DOHH2 (cell line): Measurements from ENCODE around the gene GTF3C2.

Experiments used
- H3F3A ChIP-seq: fragments of 200-600 bp; sonication (generic), shearing (Covaris generic); 2 replicates; pipeline ENCODE4 v1.6.0; 2016; ENCODE audit warnings: antibody characterized with exemption, mild to moderate bottlenecking; ENCODE audit not compliant: control insufficient read depth, insufficient read depth
- H3K27ac ChIP-seq: fragments of 200-600 bp; sonication (generic); 2 replicates; pipeline ENCODE4 v1.5.1; 2014; ENCODE audit warnings: low read depth, mild to moderate bottlenecking, low read length, moderate library complexity
- H3K27me3 ChIP-seq: fragments of 200-600 bp; sonication (generic); 2 replicates; pipeline ENCODE4 v1.6.1; 2014; ENCODE audit warnings: mild to moderate bottlenecking, low read length, mixed read lengths; ENCODE audit not compliant: control insufficient read depth
- H3K36me3 ChIP-seq: fragments of 200-600 bp; sonication (generic); 2 replicates; pipeline ENCODE4 v1.6.1; 2014; ENCODE audit warnings: mild to moderate bottlenecking, low read length, moderate library complexity, mixed read lengths; ENCODE audit not compliant: control insufficient read depth
- H3K4me1 ChIP-seq: fragments of 200-600 bp; sonication (generic); 2 replicates; pipeline ENCODE4 v1.6.1; 2014; ENCODE audit warnings: mild to moderate bottlenecking, low read length, mixed read lengths; ENCODE audit not compliant: control insufficient read depth
- H3K4me2 ChIP-seq: fragments of 200-600 bp; sonication (generic); 2 replicates; pipeline ENCODE4 v1.6.0; 2014; ENCODE audit warnings: mild to moderate bottlenecking, low read length, moderate library complexity
- H3K4me3 ChIP-seq: fragments of 200-600 bp; sonication (generic); 2 replicates; pipeline ENCODE4 v1.5.1; 2014; ENCODE audit warnings: mild to moderate bottlenecking, low read length, mixed read lengths
- H3K79me2 ChIP-seq: fragments of 200-600 bp; sonication (generic); 2 replicates; pipeline ENCODE4 v1.6.1; 2014; ENCODE audit warnings: mild to moderate bottlenecking, low read length, mixed read lengths; ENCODE audit not compliant: control insufficient read depth
- H3K9me2 ChIP-seq: fragments of 200-600 bp; sonication (generic); replicated peaks from 2 replicates; pipeline ENCODE4 v1.6.1; 2014; ENCODE audit warnings: mild to moderate bottlenecking, low read length, mixed read lengths; ENCODE audit not compliant: control insufficient read depth
- H3K9me3 ChIP-seq: fragments of 200-600 bp; sonication (generic); 2 replicates; pipeline ENCODE4 v1.6.1; 2014; ENCODE audit warnings: antibody characterized with exemption, low read length, mixed read lengths; ENCODE audit not compliant: control insufficient read depth, insufficient read depth
- H4K20me1 ChIP-seq: fragments of 200-600 bp; sonication (generic); 2 replicates; pipeline ENCODE4 v1.6.0; 2014; ENCODE audit warnings: low read depth, mild to moderate bottlenecking, antibody characterized with exemption, low read length, moderate library complexity; ENCODE audit not compliant: control insufficient read depth, insufficient read depth
- EZH2phosphoT487 ChIP-seq: fragments of 200-600 bp; sonication (generic); IDR thresholded peaks from 2 replicates; pipeline ENCODE4 v1.6.1; 2017; ENCODE audit warnings: borderline replicate concordance, mild to moderate bottlenecking, antibody characterized with exemption, low read length, moderate library complexity, mixed read lengths
- TF ChIP-seq, protein P1 (sequence below): fragments of 200-600 bp; sonication (generic); IDR thresholded peaks from one replicate; pipeline ENCODE4 v1.5.1; 2014; ENCODE audit warnings: antibody characterized with exemption, mild to moderate bottlenecking, low read depth, low read length; ENCODE audit not compliant: poor library complexity, severe bottlenecking

GTF3C2 gene

DNA sequence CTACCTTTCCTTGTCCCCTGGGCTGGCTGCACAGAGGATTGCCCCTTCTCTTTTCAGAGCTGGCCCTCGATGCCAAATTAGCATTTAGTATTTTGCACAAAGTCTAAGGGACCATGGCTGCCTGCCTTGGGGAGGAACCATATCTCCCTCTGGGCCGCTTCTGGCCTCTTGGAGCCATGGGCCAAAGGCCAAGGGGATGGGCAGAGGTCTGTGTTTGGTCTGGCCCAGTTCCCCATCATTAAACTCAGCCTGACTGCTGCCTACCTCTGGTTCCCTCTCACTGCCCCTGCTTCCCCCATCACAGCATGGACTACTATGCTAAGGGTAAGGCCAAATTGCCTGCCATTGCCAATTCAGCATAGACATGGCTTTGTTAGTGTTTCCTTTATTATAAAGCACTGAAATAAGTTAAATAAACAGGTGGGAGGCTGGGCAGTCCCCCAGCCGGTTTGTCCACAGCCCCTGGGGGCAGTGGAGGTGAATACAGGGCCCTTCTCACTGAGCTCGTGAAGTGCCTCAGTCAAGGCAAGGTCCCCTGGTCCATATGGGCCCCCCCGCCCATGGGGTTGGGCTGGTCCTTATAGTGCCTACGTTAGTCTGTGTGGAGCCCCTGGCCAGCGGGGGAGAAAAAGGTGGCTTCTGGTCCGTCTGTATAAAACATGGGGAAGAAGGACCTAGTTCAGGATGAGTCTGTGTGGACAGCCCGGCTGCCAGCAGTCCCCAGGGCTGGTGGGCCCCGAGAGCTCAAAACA, 20.5 kb upstream of the GTF3C2 start:
- Histone ChIP-seq H3K9me3 (no peaks in the 10 kb centered on the region), H3F3A (peaks cover 17% of the 10 kb centered on the region), H4K20me1 (no peaks in the 10 kb centered on the region), H3K79me2 (peaks cover 28% of the 10 kb centered on the region), H3K36me3 (peaks cover 90% of the 10 kb centered on the region), H3K9me2 (no peaks in the 10 kb centered on the region), H3K4me3 (no peak overlapping the region), H3K27me3 (no peaks in the 10 kb centered on the region), H3K27ac (no peak overlapping the region), H3K4me2 (no peak overlapping the region), H3K4me1 (peaks cover 34% of the 10 kb centered on the region)
- TF ChIP-seq EZH2phosphoT487, result no peak
- TF ChIP-seq, protein P1, sequence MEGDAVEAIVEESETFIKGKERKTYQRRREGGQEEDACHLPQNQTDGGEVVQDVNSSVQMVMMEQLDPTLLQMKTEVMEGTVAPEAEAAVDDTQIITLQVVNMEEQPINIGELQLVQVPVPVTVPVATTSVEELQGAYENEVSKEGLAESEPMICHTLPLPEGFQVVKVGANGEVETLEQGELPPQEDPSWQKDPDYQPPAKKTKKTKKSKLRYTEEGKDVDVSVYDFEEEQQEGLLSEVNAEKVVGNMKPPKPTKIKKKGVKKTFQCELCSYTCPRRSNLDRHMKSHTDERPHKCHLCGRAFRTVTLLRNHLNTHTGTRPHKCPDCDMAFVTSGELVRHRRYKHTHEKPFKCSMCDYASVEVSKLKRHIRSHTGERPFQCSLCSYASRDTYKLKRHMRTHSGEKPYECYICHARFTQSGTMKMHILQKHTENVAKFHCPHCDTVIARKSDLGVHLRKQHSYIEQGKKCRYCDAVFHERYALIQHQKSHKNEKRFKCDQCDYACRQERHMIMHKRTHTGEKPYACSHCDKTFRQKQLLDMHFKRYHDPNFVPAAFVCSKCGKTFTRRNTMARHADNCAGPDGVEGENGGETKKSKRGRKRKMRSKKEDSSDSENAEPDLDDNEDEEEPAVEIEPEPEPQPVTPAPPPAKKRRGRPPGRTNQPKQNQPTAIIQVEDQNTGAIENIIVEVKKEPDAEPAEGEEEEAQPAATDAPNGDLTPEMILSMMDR, result no peak

DNA sequence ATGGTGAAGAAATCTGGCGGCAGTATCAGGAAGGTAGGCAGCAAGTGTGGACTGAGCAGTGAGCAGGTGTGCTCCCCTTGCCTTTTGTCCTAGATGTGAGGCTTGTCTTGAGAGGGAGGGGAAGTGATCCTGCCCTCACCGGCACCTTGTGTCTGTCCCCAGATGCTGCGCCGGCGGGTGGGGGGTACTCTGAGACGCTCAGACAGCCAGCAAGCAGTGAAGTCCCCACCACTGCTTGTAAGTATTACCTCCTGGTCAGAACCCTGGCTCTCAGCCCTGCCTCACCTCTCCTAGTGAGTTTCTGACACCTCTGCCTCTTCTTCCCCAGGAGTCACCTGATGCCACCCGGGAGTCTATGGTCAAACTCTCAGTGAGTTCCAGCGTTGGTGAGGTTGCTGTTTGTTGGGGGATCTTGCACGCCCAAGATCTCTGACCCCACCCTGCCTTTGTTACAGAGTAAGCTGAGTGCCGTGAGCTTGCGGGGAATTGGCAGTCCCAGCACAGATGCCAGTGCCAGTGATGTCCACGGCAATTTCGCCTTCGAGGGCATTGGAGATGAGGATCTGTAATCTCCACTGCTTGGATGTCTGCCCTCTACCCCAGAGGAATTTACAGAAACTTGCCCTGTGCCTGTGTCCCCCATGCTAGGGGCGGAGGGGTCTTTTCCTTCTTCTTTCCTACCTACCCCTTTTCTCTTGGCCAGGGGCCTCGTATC, 19.7 kb upstream of the GTF3C2 start:
- H3K4me3 ChIP-seq, result no peak overlapping the region
- H3K4me1 ChIP-seq, result peaks cover 38% of the 10 kb centered on the region
- peaks cover 4% of the 10 kb centered on the region; the same call in 1 of the 2 replicates for H4K20me1 ChIP-seq
- H3F3A ChIP-seq, result peaks cover 10% of the 10 kb centered on the region; the same call in 1 of the 2 replicates
- H3K79me2 ChIP-seq, result peaks cover 35% of the 10 kb centered on the region
- TF ChIP-seq, protein P1, result no peak
- no peak for TF ChIP-seq EZH2phosphoT487
- H3K27me3 ChIP-seq, result no peaks in the 10 kb centered on the region
- H3K9me3 ChIP-seq, result no peaks in the 10 kb centered on the region
- H3K27ac ChIP-seq, result no peak overlapping the region
- peaks cover 90% of the 10 kb centered on the region for H3K36me3 ChIP-seq
- no peak overlapping the region for H3K4me2 ChIP-seq
- H3K9me2 ChIP-seq, result no peaks in the 10 kb centered on the region

DNA sequence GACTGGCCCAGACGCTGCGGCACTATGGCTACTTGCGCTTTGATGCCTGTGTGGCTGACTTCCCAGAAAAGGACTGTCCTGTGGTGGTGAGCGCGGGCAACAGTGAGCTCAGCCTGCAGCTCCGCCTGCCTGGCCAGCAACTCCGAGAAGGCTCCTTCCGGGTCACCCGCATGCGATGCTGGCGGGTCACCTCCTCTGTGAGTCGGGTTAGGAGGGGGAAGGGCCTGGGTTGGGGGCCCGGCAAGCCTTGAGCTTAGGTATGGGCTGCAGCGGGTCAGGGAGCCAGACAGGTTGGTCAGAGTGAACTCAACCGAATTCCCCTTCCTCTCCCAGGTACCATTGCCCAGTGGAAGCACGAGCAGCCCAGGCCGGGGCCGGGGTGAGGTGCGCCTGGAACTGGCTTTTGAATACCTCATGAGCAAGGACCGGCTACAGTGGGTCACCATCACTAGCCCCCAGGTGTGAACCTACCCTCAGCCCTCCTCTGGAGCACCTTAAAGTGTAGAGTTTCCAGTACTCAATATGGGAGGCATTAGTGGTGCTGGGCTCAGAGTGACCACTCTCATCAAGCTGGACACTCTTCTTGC, 19.0 kb upstream of the GTF3C2 start:
- H3K9me3 ChIP-seq, result no peaks in the 10 kb centered on the region
- H3K36me3 ChIP-seq, result peaks cover 91% of the 10 kb centered on the region
- TF ChIP-seq EZH2phosphoT487, result no peak
- TF ChIP-seq, protein P1, result no peak
- peaks cover 8% of the 10 kb centered on the region; the same call in 1 of the 2 replicates for H3F3A ChIP-seq
- H3K4me2 ChIP-seq, result no peak overlapping the region
- H3K4me3 ChIP-seq, result no peak overlapping the region
- peaks cover 31% of the 10 kb centered on the region for H3K4me1 ChIP-seq
- no peaks in the 10 kb centered on the region for H3K27me3 ChIP-seq
- no peak overlapping the region for H3K27ac ChIP-seq
- H4K20me1 ChIP-seq, result peaks cover 4% of the 10 kb centered on the region; the same call in 1 of the 2 replicates
- H3K9me2 ChIP-seq, result no peaks in the 10 kb centered on the region
- peaks cover 42% of the 10 kb centered on the region for H3K79me2 ChIP-seq
